Fibroblast of villous mesenchyme (primary cell): Measurements from ENCODE around the gene DERA. TPM values are rescaled to one million over a fixed set of nuclear protein-coding genes. Genes with fewer than 3 reads are reported as not detected.

Experiments
- DNase-seq: peaks from one replicate; pipeline ENCODE4 v3.0.0-alpha.2; 2010; ENCODE audit warnings: low read depth
- H3K4me3 ChIP-seq: 2 replicates; pipeline ENCODE4 v1.5.1; 2011; ENCODE audit warnings: low read depth, mild to moderate bottlenecking, low read length
- CTCF ChIP-seq: IDR thresholded peaks from 2 replicates; pipeline ENCODE4 v1.5.1; 2012; ENCODE audit warnings: low read depth, mild to moderate bottlenecking, low read length; ENCODE audit not compliant: insufficient read depth
- total RNA-seq: library from RNA; depleted of rRNA; stranded (reverse); fragments of >200 nt; gene quantifications from 2 replicates; pipeline ENCODE4 v1.2.3, GENCODE V29; 2012

Gene DERA
- total RNA-seq, 1 donor: 46.2 TPM

GRCh38 chr12:15928346-15928745 is 17.2 kb downstream of the DERA start:
- H3K4me3 ChIP-seq: no peak overlapping the region
- no peak for TF ChIP-seq CTCF
- DNase-seq: peak; percentile 60

GRCh38 chr12:15928870-15929571 is 17.9 kb downstream of the DERA start:
- no peak for TF ChIP-seq CTCF
- H3K4me3 ChIP-seq: no peak overlapping the region
- no peak for DNase-seq

DNA sequence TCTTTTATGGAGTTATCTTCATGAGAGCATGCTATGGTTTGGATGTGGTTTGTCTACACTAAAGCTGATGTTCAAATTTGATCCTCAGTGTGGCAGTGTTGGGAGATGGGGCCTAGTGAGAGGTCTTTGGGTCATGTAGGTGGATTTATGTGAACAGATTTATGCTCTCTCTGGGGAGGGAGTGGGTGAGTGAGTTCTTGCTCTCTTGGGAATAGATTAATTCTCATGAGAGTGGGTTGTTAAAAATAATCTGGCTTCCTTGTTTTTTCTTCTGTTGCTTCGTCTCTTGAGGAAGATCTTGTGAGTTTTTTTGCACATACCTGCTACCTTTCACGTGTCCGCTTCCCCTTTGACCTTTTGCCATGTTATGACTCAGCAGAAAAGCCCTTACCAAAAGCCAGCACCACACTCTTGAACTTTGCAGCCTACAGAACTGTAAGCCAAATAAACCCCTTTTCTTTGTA is 20.5 kb downstream of the DERA start:
- DNase-seq: no peak
- peak; percentile 5 for TF ChIP-seq CTCF

GRCh38 chr12:15932327-15932726 is 21.2 kb downstream of the DERA start:
- H3K4me3 ChIP-seq: no peak overlapping the region
- DNase-seq: no peak
- no peak for TF ChIP-seq CTCF

More for the DNA sequence above, 20.5 kb downstream of the DERA start:
- no peak overlapping the region for H3K4me3 ChIP-seq

DNA sequence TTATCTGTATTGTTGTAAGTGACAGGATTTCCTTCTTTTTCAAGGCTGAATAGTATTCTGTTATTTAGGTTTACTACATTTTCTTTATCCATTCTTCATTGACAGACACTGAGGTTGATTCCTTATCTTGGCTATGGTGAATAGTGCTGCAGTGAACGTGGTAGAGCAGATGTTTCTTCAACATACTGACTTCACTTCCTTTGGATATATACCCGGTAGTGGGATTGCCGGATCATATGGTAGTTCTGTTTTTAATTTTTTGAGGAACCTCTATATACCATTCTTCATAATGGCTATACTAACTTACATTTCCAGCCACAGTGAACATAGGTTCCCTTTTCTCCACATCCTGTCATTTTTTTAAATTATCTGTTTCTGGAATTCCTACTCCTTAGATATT is 21.8 kb downstream of the DERA start:
- TF ChIP-seq CTCF: no peak
- no peak for DNase-seq
- no peak overlapping the region for H3K4me3 ChIP-seq

DNA sequence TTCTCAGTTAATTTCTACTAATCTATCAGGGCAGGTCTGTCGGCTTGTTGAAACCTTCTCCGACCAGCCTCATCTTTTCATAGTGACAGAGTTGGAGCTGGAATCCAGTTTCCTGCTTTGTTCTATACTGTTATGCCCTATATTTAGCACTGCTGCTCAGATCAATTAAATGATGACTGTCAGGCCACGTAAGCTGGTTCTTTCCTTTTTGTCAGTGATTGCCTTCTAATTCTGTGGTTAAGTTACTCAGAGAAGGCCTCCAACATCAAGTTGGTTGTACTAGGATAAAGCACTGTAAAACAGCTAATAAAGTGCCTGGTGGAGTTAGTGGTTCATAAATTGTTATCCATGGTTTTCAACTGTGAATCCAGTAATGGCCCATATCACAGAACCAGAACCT is 22.6 kb downstream of the DERA start:
- no peak overlapping the region for H3K4me3 ChIP-seq
- TF ChIP-seq CTCF: no peak
- DNase-seq: no peak

- H3K4me3 ChIP-seq: no peak overlapping the region
- no peak for DNase-seq
- no peak for TF ChIP-seq CTCF
These were observed 25.6 kb downstream of the DERA start for GRCh38 chr12:15936751-15937150.
